H1 (cell line): ENCODE results near the gene AP1S3. TPM values are rescaled to one million over a fixed set of nuclear protein-coding genes. Genes with fewer than 3 reads are reported as not detected.

ENCODE experiments used
- CTCF ChIA-PET: fragments of 300-600 bp; sonication (Branson Sonifier 250); formaldehyde crosslinking; loops from one replicate; lab custom pipeline; 2021; ENCODE audit not compliant: partially characterized antibody; lab: Charles Lee
- POLR2A ChIA-PET: fragments of 300-600 bp; sonication (Branson Sonifier 250); formaldehyde crosslinking; loops from one replicate; lab custom pipeline; 2021; ENCODE audit warnings: inconsistent platforms; ENCODE audit not compliant: partially characterized antibody; lab: Charles Lee
- DNase-seq, 2 experiments: peaks; one replicate each; pipeline versions ENCODE4 v3.0.0 to v3.0.0-alpha.2; 2010 to 2022; ENCODE audit warnings: low spot score in 2 of 2, low read depth in 1 of 2, mixed read lengths in 1 of 2
- FAIRE-seq: peaks from 2 replicates; lab custom pipeline; 2011; peaks lifted over from hg19 to GRCh38; lab: Jason Lieb, UNC
- H2AFZ ChIP-seq: 2 replicates; pipeline ENCODE4 v1.8.1; 2012; ENCODE audit warnings: low read length, inconsistent platforms
- H2AK5ac ChIP-seq: 2 replicates; pipeline ENCODE4 v1.6.1; 2013; ENCODE audit warnings: low read depth, low read length
- H2BK120ac ChIP-seq: replicated peaks from 2 replicates; pipeline ENCODE3; 2013; ENCODE audit warnings: low read depth, low read length, inconsistent platforms
- H2BK12ac ChIP-seq: 2 replicates; pipeline ENCODE4 v1.6.1; 2013; ENCODE audit warnings: low read depth, low read length
- H2BK15ac ChIP-seq: 2 replicates; pipeline ENCODE4 v1.6.1; 2013; ENCODE audit warnings: low read length
- H2BK20ac ChIP-seq: 2 replicates; pipeline ENCODE4 v1.6.1; 2013; ENCODE audit warnings: low read length
- H2BK5ac ChIP-seq: 2 replicates; pipeline ENCODE4 v1.6.1; 2013; ENCODE audit warnings: low read depth, low read length
- H3K14ac ChIP-seq: 2 replicates; pipeline ENCODE4 v1.6.1; 2013; ENCODE audit warnings: inconsistent platforms; ENCODE audit not compliant: insufficient read length
- H3K18ac ChIP-seq: 2 replicates; pipeline ENCODE4 v1.6.1; 2013; ENCODE audit warnings: low read length; ENCODE audit errors: extremely low read depth
- H3K23ac ChIP-seq: 2 replicates; pipeline ENCODE4 v1.6.1; 2013; ENCODE audit warnings: inconsistent platforms; ENCODE audit not compliant: insufficient read length
- H3K23me2 ChIP-seq: 2 replicates; pipeline ENCODE4 v1.6.1; 2013; ENCODE audit warnings: low read depth, low read length
- H3K27ac ChIP-seq: 2 replicates; pipeline ENCODE4 v1.6.1; 2011; ENCODE audit warnings: low read depth, low read length, inconsistent platforms
- H3K27me3 ChIP-seq, 4 experiments: replicated peaks in 1 of 4; 1 replicate in 1 of 4; 2 replicates in 3 of 4; pipeline versions ENCODE4 v1.6.1 to v1.8.1; 2011 to 2013; ENCODE audit warnings: low read length in 3 of 4, mild to moderate bottlenecking in 3 of 4, inconsistent platforms in 2 of 4, mixed read lengths in 2 of 4, moderate library complexity in 1 of 4; ENCODE audit not compliant: control insufficient read depth in 3 of 4, insufficient read depth in 3 of 4; ENCODE audit errors: extremely low read depth in 1 of 4
- H3K36me3 ChIP-seq, 4 experiments: 2 replicates each; pipeline versions ENCODE4 v1.6.1 to v1.8.1; 2011 to 2013; ENCODE audit warnings: mild to moderate bottlenecking in 4 of 4, low read length in 3 of 4, moderate library complexity in 2 of 4, control low read depth in 1 of 4, inconsistent platforms in 1 of 4; ENCODE audit not compliant: insufficient read depth in 4 of 4, control insufficient read depth in 2 of 4
- H3K4ac ChIP-seq: replicated peaks from 2 replicates; pipeline ENCODE3; 2013; ENCODE audit warnings: low read length, low read depth, mixed read lengths, inconsistent platforms; ENCODE audit not compliant: insufficient read length
- H3K4me1 ChIP-seq, 4 experiments: replicated peaks in 1 of 4; 1 replicate in 1 of 4; 2 replicates in 3 of 4; pipeline versions ENCODE4 v1.6.1 to v1.8.1; 2011 to 2013; ENCODE audit warnings: low read length in 3 of 4, inconsistent platforms in 2 of 4, mixed read lengths in 1 of 4; ENCODE audit not compliant: insufficient read depth in 4 of 4, control insufficient read depth in 3 of 4
- H3K4me2 ChIP-seq, 2 experiments: 2 replicates each; pipeline versions ENCODE4 v1.6.1 to v1.8.1; 2011 to 2013; ENCODE audit warnings: low read depth in 2 of 2, low read length in 2 of 2, control low read depth in 1 of 2, inconsistent platforms in 1 of 2, mild to moderate bottlenecking in 1 of 2; ENCODE audit not compliant: insufficient read depth in 1 of 2
- H3K4me3 ChIP-seq, 4 experiments: fragments of 200-600, 300-600 bp in 1 of 4; sonication (generic), shearing (Covaris generic), sonication (Bioruptor Twin) in 1 of 4; 2 replicates each; pipeline versions ENCODE4 v1.5.1 to v1.8.1; 2011 to 2016; ENCODE audit warnings: low read length in 4 of 4, low read depth in 3 of 4, control low read depth in 2 of 4, inconsistent platforms in 2 of 4, mild to moderate bottlenecking in 2 of 4, mixed read lengths in 1 of 4, moderate library complexity in 1 of 4; ENCODE audit not compliant: insufficient read depth in 2 of 4; ENCODE audit errors: extremely low read depth in 1 of 4
- H3K56ac ChIP-seq: replicated peaks from 2 replicates; pipeline ENCODE3; 2013; ENCODE audit warnings: low read depth, mild to moderate bottlenecking, mixed read lengths, low read length, inconsistent platforms; ENCODE audit not compliant: insufficient read length
- H3K79me1 ChIP-seq: 2 replicates; pipeline ENCODE4 v1.6.1; 2013; ENCODE audit warnings: low read depth, low read length, control low read depth
- H3K79me2 ChIP-seq, 2 experiments: 2 replicates each; pipeline versions ENCODE4 v1.6.1 to v1.8.1; 2012 to 2013; ENCODE audit warnings: low read length in 2 of 2, mild to moderate bottlenecking in 2 of 2, inconsistent platforms in 1 of 2; ENCODE audit not compliant: insufficient read depth in 2 of 2, control insufficient read depth in 1 of 2
- H3K9ac ChIP-seq, 4 experiments: replicated peaks in 1 of 4; 1 replicate in 1 of 4; 2 replicates in 3 of 4; pipeline versions ENCODE4 v1.6.1 to v1.8.1; 2011 to 2013; ENCODE audit warnings: low read depth in 3 of 4, low read length in 3 of 4, control low read depth in 2 of 4, mild to moderate bottlenecking in 2 of 4, moderate library complexity in 2 of 4, inconsistent platforms in 1 of 4; ENCODE audit errors: extremely low read depth in 1 of 4
- H3K9me3 ChIP-seq, 2 experiments: 2 replicates each; pipeline versions ENCODE4 v1.6.1 to v1.8.1; 2012 to 2013; ENCODE audit warnings: mild to moderate bottlenecking in 2 of 2, moderate library complexity in 2 of 2, control low read depth in 1 of 2, inconsistent platforms in 1 of 2, low read depth in 1 of 2, low read length in 1 of 2, mixed read lengths in 1 of 2; ENCODE audit not compliant: insufficient read depth in 2 of 2
- H4K20me1 ChIP-seq, 2 experiments: replicated peaks in 1 of 2; 2 replicates each; pipeline versions ENCODE3 to v1.8.1; 2011 to 2013; ENCODE audit warnings: inconsistent platforms in 2 of 2, low read length in 2 of 2, mild to moderate bottlenecking in 1 of 2; ENCODE audit not compliant: insufficient read depth in 2 of 2, control insufficient read depth in 1 of 2
- H4K5ac ChIP-seq: 2 replicates; pipeline ENCODE4 v1.6.1; 2013; ENCODE audit warnings: low read length, low read depth, mixed read lengths, inconsistent platforms; ENCODE audit not compliant: insufficient read length
- H4K8ac ChIP-seq: 2 replicates; pipeline ENCODE4 v1.8.0; 2013; ENCODE audit warnings: mild to moderate bottlenecking, moderate library complexity, low read length, inconsistent platforms; ENCODE audit not compliant: insufficient read depth; ENCODE audit errors: extremely low read depth
- H4K91ac ChIP-seq: replicated peaks from 2 replicates; pipeline ENCODE3; 2013; ENCODE audit warnings: low read length, mixed read lengths, inconsistent platforms; ENCODE audit not compliant: insufficient read length
- CEBPB ChIP-seq: IDR thresholded peaks from 2 replicates; pipeline ENCODE4 v1.6.1; 2012; ENCODE audit warnings: low read depth, low read length
- CHD1 ChIP-seq: IDR thresholded peaks from 2 replicates; pipeline ENCODE4 v1.6.1; 2012; ENCODE audit warnings: low read depth, low read length, improper control_type of control experiment
- E2F6 ChIP-seq: IDR thresholded peaks from 2 replicates; pipeline ENCODE4 v1.6.1; 2012; ENCODE audit warnings: inconsistent platforms
- HDAC2 ChIP-seq, 2 experiments: fragments of 300-600 bp in 1 of 2; sonication (generic) in 1 of 2; IDR thresholded peaks; 2 replicates each; pipeline ENCODE4 v1.6.1; 2011 to 2012; ENCODE audit warnings: low read depth in 2 of 2, low read length in 2 of 2, mild to moderate bottlenecking in 2 of 2, moderate library complexity in 2 of 2, borderline replicate concordance in 1 of 2, inconsistent platforms in 1 of 2
- MAX ChIP-seq: IDR thresholded peaks from 2 replicates; pipeline ENCODE4 v1.6.1; 2012; ENCODE audit warnings: inconsistent platforms
- RNF2 ChIP-seq: fragments of 200-900, 300-1000 bp; sonication (generic); IDR thresholded peaks from 2 replicates; pipeline ENCODE4 v1.7.1; 2016; ENCODE audit warnings: borderline replicate concordance, low read depth, mild to moderate bottlenecking, antibody characterized with exemption, low read length; ENCODE audit not compliant: poor library complexity, severe bottlenecking; ENCODE audit errors: missing control alignments
- TEAD4 ChIP-seq: IDR thresholded peaks from 2 replicates; pipeline ENCODE4 v1.6.1; 2012; ENCODE audit warnings: low read depth, low read length, inconsistent platforms, mixed read lengths
- USF2 ChIP-seq: IDR thresholded peaks from 2 replicates; pipeline ENCODE4 v1.6.1; 2011; ENCODE audit warnings: low read length, improper control_type of control experiment
- WGBS, 2 experiments: shearing (Covaris generic) in 1 of 2; methylation state at CpG; one replicate each; pipeline versions ENCODE4 v1.1.6 to v1.1.7; 2013 to 2015; ENCODE audit warnings: low lambda C conversion rate in 2 of 2, mixed read lengths in 2 of 2, inconsistent platforms in 1 of 2, low coverage in 1 of 2, missing lambda C conversion rate in 1 of 2; ENCODE audit not compliant: insufficient replicate concordance in 2 of 2, insufficient coverage in 1 of 2, insufficient read length in 1 of 2; ENCODE audit errors: extremely low coverage in 1 of 2, missing lambda C conversion rate in 1 of 2; 5-methylcytosine and 5-hydroxymethylcytosine counted together
- polyA plus RNA-seq, 7 experiments: library from polyadenylated mRNA; depleted of rRNA in 3 of 7; stranded (reverse) in 5 of 7; unstranded in 2 of 7; fragments of >200 nt in 5 of 7; fragments of 200-250 nt in 2 of 7; gene quantifications; 1 replicate in 5 of 7; 2 replicates in 1 of 7; 4 replicates in 1 of 7; pipeline versions ENCODE4 v1.2.1 to v1.2.3, GENCODE V29; 2011 to 2013; ENCODE audit warnings: missing spikeins in 2 of 7, mixed read lengths in 2 of 7
- total RNA-seq: library from RNA; stranded (reverse); fragmentation: NEBNext Ultra II Directional; extraction: Animal tissue kit (Norgen Biotek cat#: 25700); gene quantifications from 2 replicates; pipeline ENCODE4 v1.2.1, GENCODE V29; 2021

Gene AP1S3
- total and polyA plus RNA-seq, 2 of the 8 experiments (the other 6 are each of a cell fraction or from before 2014, with no cell fraction given): 3.9 to 20.2 TPM

GRCh38 chr2:223732346-223732745, 105.0 kb downstream of the AP1S3 start:
- H2BK12ac ChIP-seq: no peak overlapping the region
- no peaks in the 10 kb centered on the region for H3K36me3 ChIP-seq
- DNase-seq (no peak), FAIRE-seq (no peak)
- no peak overlapping the region for H2BK5ac ChIP-seq
- no peak overlapping the region for H3K23ac ChIP-seq
- H3K9me3 ChIP-seq: 0 out of 4 replicates have a peak, but pooled peaks cover 0 to 2% of the 10 kb centered on the region in 2 experiments
- no peaks in the 10 kb centered on the region for H4K20me1 ChIP-seq
- TF ChIP-seq USF2 (no peak), CHD1 (no peak), CEBPB (no peak), RNF2 (no peak), E2F6 (no peak), MAX (no peak), TEAD4 (no peak), HDAC2 (IDR thresholded peaks at IDR 0.05; ENCODE audit: borderline replicate concordance in 1 of 2, low read depth in 2 of 2, low read length in 2 of 2) (no peak)
- no peak overlapping the region for H3K4me2 ChIP-seq
- POLR2A ChIA-PET: interaction anchor here (0.8 kb wide), 1 partner anchor 9 kb away, joined by 3 read pairs; no protein-coding TSS in a partner anchor
- H2BK120ac ChIP-seq: no peak overlapping the region
- no peak overlapping the region for H2AK5ac ChIP-seq
- no peaks in the 10 kb centered on the region for H3K23me2 ChIP-seq
- H3K79me2 ChIP-seq: no peaks in the 10 kb centered on the region
- no peak overlapping the region for H3K4me3 ChIP-seq
- H3K79me1 ChIP-seq: no peaks in the 10 kb centered on the region
- H3K4me1 ChIP-seq: peaks cover 0 to 2% (median under 1%) of the 10 kb centered on the region in 4 experiments; a peak in 1 of 7 replicates
- H4K91ac ChIP-seq: no peak overlapping the region
- H3K56ac ChIP-seq: no peak overlapping the region
- no peak overlapping the region for H3K14ac ChIP-seq
- H4K5ac ChIP-seq: no peak overlapping the region
- no peak overlapping the region for H3K18ac ChIP-seq
- no peak overlapping the region for H3K27ac ChIP-seq
- no peak overlapping the region for H3K4ac ChIP-seq
- 89% methylated on average over 3 of the region's 3 CpGs; no CpG with 5 or more reads in 1 of the 2 experiments for WGBS, 2 experiments
- no peak overlapping the region for H2BK20ac ChIP-seq
- CTCF ChIA-PET: interaction anchor here (1.0 to 2.4 kb wide), 6 partner anchors 8 to 128 kb away, joined by 3 to 8 read pairs (median 6); no protein-coding TSS in a partner anchor
- no peak overlapping the region for H2AFZ ChIP-seq
- no peak overlapping the region for H4K8ac ChIP-seq
- no peak overlapping the region for H3K9ac ChIP-seq
- no peaks in the 10 kb centered on the region for H3K27me3 ChIP-seq
- no peak overlapping the region for H2BK15ac ChIP-seq
